ENCODE data around the gene CDC20. TPM values are rescaled to one million over a fixed set of nuclear protein-coding genes. Genes with fewer than 3 reads are reported as not detected.
A peak's percentile ranks its signal among the peaks of the same experiment; 100 is the strongest.

The CDC20 gene
- total and polyA plus RNA-seq, 2 donors (not counting 1 experiment from before 2014, with no cell fraction given) = 1.1 to 1.5 TPM

DNA sequence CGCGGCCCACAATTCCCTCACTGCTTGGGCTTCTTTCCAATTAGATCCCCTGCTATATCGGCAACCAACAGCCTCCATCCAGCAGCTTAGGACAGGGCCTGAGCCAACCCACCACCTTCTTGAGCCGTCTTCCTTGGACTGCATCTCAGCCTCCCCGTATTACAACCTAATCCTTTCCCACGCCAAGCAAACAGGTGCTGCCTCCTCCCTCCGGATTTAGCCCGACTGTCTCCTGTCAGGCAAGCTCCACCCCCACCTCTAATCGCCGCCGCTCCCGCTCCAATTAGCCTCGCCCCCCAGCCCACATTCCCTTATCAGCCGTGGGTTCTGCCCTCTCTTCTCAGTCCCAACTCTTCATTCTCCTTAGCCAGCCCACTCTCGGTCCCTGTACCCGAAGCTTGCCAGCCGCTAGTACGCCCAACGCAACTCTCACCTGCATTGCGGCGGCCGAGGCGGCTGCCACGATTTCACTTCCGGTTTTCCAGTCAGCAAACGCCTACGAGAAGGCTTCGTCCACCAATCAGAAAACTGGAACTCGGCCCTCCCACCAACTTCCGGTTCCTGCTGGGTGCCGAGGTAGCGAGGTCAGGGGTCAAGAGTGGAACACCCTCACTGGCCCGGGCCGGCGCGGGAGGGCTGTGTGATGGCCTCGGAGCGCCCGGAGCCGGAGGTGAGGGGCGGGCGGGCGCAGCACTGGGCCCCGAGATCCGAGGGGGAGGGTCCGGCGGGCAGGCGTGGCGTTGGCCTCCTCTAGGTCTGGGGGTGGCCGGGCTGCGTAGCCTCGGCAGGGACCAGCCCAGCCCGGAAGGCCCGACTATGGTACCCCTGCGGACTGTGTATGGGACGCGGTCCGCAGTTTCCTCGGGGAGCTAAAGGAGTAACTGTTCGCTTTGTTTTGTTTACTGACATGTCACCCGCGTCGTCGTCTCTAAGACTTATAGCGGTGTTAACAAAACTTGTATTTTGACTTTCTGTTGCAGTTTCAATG, 30.8 kb downstream of the CDC20 start, which contains the start of the genes MED8 and SZT2:
Gene MED8 (minus strand): TSS at position 475 of the 988 bp plus-strand sequence. CDS start 36 bp downstream, at position 439.
Gene SZT2 (plus strand): TSS at position 574 of the 988 bp plus-strand sequence. CDS start 70 bp downstream, at position 644.
- WGBS (ENCODE audit: insufficient coverage) = under 1% methylated on average over 64 of the region's 65 CpGs
- Mint-ChIP-seq H3K9me3 (ENCODE audit: insufficient read depth) (no peaks in the 10 kb centered on the region), H3K4me1 (peaks cover 41% of the 10 kb centered on the region), H3K4me3 (peak within 1 kb of the TSS; percentile 100), H3K27me3 (no peaks in the 10 kb centered on the region), H3K27ac (peak within 1 kb of the TSS; percentile 98)
- Histone ChIP-seq H4K20me1 (ENCODE audit: control insufficient read depth, insufficient read depth, low read length, poor library complexity, severe bottlenecking) (peaks cover 12% of the 10 kb centered on the region), H3K4me2 (replicated peaks; ENCODE audit: low read depth, low read length, poor library complexity, severe bottlenecking) (peak within 1 kb of the TSS; percentile 80), H3K4me1 (ENCODE audit: control insufficient read depth in 2 of 2, insufficient read depth in 2 of 2, low read length in 2 of 2) (peaks cover 20 to 24% of the 10 kb centered on the region in 2 donors), H3K9me3 (ENCODE audit: control extremely low read depth in 1 of 3, control insufficient read depth in 2 of 3, insufficient read depth in 1 of 3, low read length in 2 of 3) (no peaks in the 10 kb centered on the region), H2AFZ (ENCODE audit: insufficient read depth, low read depth, low read length, poor library complexity, severe bottlenecking) (peak within 1 kb of the TSS; percentile 91), H3K27ac (ENCODE audit: low read length in 2 of 2) (peak within 1 kb of the TSS; percentile 63 to 87), H3K4me3 (ENCODE audit: control extremely low read depth in 1 of 5, extremely low read depth in 1 of 5, insufficient read depth in 1 of 5, low read depth in 2 of 5, low read length in 4 of 5) (peak within 1 kb of the TSS; percentile 82 to 96 (median 92)), H3K9ac (ENCODE audit: low read length) (peak within 1 kb of the TSS; percentile 85), H3K27me3 (replicated peaks in 1 of 4; ENCODE audit: control extremely low read depth in 1 of 4, control insufficient read depth in 3 of 4, insufficient read depth in 4 of 4, low read length in 3 of 4) (no peaks in the 10 kb centered on the region), H3K36me3 (replicated peaks in 1 of 2; ENCODE audit: control extremely low read depth in 1 of 2, control insufficient read depth in 1 of 2, extremely low read depth in 1 of 2, insufficient read depth in 2 of 2, low read length in 1 of 2) (peaks cover under 1 to 33% of the 10 kb centered on the region in 2 experiments), H3K79me2 (ENCODE audit: control insufficient read depth, insufficient read depth, low read length) (peaks cover 51% of the 10 kb centered on the region)
- intact Hi-C loops (cut with micrococcal nuclease) = loop anchor here (1.0 kb wide), 3 partner anchors 21 to 217 kb away; partner anchors contain the start of genes CDC20, CFAP57, EBNA1BP2 and ELOVL1
- DNase-seq (peak; percentile 95), ATAC-seq (ENCODE audit: low read depth) (peak; percentile 96)
- POLR2A ChIA-PET = interaction anchor here (1.0 to 3.1 kb wide), 4 partner anchors 22 to 623 kb away, joined by 3 to 23 read pairs (median 6); partner anchors contain the start of genes C1orf50, CDC20, CFAP57 and EBNA1BP2
- TF ChIP-seq, protein P1, sequence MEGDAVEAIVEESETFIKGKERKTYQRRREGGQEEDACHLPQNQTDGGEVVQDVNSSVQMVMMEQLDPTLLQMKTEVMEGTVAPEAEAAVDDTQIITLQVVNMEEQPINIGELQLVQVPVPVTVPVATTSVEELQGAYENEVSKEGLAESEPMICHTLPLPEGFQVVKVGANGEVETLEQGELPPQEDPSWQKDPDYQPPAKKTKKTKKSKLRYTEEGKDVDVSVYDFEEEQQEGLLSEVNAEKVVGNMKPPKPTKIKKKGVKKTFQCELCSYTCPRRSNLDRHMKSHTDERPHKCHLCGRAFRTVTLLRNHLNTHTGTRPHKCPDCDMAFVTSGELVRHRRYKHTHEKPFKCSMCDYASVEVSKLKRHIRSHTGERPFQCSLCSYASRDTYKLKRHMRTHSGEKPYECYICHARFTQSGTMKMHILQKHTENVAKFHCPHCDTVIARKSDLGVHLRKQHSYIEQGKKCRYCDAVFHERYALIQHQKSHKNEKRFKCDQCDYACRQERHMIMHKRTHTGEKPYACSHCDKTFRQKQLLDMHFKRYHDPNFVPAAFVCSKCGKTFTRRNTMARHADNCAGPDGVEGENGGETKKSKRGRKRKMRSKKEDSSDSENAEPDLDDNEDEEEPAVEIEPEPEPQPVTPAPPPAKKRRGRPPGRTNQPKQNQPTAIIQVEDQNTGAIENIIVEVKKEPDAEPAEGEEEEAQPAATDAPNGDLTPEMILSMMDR (IDR thresholded peaks at IDR 0.05) = no peak
- TF ChIP-seq EZH2 (IDR thresholded peaks at IDR 0.05; ENCODE audit: borderline replicate concordance, insufficient read depth, low read depth, low read length, poor library complexity, severe bottlenecking) = no peak
- CTCF ChIA-PET = interaction anchor here (1.0 to 4.1 kb wide), 7 partner anchors 21 to 168 kb away, joined by 3 to 17 read pairs (median 9); partner anchors contain the start of gene ELOVL1
